Astrocyte of the spinal cord (primary cell): ENCODE measurements around the gene GGACT.

ENCODE experiments used
- DNase-seq: peaks from one replicate; pipeline ENCODE4 v3.0.0; 2011; ENCODE audit warnings: low read depth, low spot score
- H3K4me3 ChIP-seq: 2 replicates; pipeline ENCODE4 v1.5.1; 2011; ENCODE audit warnings: low read depth, mild to moderate bottlenecking, low read length, moderate library complexity
- in situ Hi-C: cut with HindIII; loops from 2 replicates; pipeline ENCODE4 v1.10.0; 2017; ENCODE audit warnings: low sequenced_read_pairs
- TF ChIP-seq, protein P1 (sequence below): IDR thresholded peaks from 2 replicates; pipeline ENCODE4 v1.5.1; 2012; ENCODE audit warnings: low read depth, mild to moderate bottlenecking, low read length, inconsistent platforms

The GGACT gene

DNA sequence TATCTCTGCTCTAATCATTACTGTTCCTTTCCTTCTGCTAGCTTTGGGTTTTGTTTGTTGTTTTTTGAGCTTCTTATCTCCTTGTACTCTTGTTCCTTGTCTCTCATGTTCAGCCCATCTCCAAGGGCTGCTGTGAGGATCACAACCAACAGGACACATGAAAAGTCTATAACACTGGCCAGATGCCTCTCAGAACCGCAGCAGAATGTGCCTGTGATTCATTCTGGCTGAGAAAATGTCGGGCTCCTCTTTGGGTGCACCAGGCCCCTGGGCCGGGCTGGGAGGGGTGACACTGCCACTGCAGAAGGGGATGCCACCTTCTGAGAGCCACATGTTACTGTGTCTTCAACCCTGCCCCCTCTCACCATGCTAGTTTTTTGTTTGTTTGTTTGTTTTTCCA lies 48.0 kb downstream of the GGACT start:
- no peak overlapping the region for H3K4me3 ChIP-seq
- TF ChIP-seq, protein P1, sequence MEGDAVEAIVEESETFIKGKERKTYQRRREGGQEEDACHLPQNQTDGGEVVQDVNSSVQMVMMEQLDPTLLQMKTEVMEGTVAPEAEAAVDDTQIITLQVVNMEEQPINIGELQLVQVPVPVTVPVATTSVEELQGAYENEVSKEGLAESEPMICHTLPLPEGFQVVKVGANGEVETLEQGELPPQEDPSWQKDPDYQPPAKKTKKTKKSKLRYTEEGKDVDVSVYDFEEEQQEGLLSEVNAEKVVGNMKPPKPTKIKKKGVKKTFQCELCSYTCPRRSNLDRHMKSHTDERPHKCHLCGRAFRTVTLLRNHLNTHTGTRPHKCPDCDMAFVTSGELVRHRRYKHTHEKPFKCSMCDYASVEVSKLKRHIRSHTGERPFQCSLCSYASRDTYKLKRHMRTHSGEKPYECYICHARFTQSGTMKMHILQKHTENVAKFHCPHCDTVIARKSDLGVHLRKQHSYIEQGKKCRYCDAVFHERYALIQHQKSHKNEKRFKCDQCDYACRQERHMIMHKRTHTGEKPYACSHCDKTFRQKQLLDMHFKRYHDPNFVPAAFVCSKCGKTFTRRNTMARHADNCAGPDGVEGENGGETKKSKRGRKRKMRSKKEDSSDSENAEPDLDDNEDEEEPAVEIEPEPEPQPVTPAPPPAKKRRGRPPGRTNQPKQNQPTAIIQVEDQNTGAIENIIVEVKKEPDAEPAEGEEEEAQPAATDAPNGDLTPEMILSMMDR: no peak
- peak; percentile 31 for DNase-seq
- in situ Hi-C loops: no loop called here

DNA sequence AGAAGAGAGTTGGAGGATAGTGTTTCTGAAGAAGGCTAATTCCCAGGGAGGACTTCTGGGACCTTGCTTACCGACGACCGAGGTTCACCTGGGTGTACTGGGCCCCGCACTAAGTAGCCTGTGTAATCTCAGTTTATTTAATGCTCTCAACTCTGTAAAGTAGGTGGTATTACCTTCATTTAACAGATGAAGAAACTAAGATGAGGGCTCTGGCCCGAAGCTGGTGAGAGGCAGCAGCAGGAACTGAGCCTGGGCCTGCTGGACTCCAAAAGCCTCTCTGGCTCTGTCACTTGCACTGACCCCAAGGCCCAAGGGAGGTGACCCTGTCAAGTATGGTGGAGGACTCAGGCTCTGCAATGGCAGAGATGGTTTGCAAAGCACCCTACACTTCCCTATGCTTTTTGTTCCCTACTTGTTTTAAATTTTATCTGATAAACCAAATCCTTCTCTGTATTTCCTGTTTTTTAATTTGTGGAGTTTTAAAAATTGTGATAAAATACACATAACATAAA lies 50.6 kb downstream of the GGACT start:
- no peak for DNase-seq
- in situ Hi-C loops: no loop called here
- H3K4me3 ChIP-seq: no peak overlapping the region
- TF ChIP-seq, protein P1: no peak

DNA sequence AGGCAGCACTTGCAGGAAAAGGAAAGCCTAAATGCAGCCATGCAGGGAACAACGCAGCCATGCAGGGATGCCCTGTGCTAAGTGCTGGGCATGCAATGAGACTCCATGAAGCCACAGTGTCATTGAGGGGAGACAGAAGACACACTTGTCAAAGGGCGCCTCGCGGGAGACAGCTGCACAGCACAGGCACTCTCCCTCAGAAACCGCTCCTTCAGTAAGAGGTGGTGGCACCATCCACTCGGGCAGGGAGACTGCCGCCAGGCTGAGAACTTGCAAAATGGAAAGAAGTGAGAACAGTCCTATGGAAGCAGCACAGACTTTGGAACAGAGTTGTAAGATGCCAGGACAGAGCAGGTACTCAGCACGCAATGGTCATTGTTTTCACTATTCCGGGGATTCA lies 51.1 kb downstream of the GGACT start:
- H3K4me3 ChIP-seq: no peak overlapping the region
- TF ChIP-seq, protein P1: no peak
- no peak for DNase-seq
- in situ Hi-C loops: no loop called here

DNA sequence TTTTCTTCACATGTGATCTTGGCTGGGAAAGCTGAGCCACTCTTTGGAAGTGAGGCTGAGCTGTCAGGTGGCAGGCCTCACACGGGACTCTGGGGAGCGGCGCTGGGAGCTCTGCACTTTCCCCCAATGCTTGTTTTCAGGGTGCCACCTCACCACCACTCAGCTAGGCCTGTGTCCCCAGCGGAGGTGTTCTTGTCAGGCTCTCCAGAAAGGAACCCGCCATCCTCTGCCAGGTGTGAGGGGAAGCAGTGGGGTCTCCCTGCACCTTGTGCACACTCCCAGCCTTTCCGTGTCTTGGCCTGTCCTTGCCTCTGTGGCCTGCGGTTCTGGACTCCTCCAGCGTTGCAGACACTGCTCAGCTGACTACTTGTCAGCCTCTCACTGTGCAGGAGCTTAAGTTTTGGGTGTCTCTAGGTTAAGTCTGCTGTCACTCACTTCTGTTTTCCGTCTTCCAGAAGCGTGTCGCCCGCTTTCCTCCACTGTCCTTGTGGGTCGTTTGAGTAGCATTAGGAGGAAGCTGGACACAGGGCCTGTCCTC lies 51.9 kb downstream of the GGACT start:
- DNase-seq: no peak
- TF ChIP-seq, protein P1: no peak
- in situ Hi-C loops: no loop called here
- H3K4me3 ChIP-seq: no peak overlapping the region

DNA sequence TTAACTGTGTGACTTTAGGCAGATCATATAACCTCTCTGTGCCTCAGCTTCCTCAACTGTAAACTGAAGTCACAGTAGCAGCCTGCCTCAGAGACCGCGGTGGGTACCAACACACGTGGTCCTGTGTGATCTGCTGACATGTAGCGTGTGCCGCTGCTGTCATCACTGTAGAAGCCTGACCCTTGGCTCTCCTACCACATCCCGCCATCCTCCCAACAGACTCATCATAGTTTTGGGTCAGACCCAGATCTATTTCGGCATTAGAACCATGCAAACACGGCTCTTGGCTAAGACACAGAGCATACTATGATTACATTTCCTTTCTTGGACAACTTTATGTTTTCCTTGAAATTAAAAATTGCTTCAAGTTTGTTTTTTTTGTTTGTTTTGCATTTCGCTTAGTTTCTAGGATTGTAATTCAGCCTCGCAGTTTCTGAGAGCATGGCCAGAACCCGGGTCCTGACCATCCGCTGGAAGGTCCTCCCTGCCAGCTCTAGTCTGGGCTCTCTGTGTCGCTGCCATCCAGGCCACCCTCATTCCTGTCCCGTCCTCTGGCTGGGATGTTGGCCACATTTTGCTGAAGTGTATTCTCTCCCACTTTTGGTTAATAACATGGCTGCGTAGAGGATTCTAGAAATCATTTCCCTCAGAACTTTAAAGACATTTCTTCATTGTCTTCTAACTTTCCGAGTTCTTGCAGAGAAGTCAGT lies 53.0 kb downstream of the GGACT start:
- DNase-seq: no peak
- no peak overlapping the region for H3K4me3 ChIP-seq
- in situ Hi-C loops: no loop called here
- TF ChIP-seq, protein P1: no peak

DNA sequence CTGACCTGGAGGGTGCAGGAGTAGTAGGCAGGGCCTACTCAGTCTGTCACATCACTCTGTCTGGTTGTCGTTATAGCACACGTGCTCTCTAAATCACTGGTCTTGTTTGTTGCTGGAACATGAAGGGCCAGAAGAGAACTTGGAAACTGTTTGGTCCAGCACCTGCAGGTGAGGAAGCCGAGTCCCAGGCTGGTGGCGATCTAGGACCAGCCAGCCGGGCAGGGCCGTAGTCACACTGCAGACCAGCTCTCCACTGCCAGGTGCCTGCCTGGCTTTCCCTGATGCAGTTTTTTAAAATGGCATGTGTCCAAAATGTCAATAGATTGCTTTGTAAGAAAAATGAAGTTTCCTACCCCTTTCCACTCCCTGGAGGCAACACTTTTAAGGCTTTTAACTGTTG lies 53.7 kb downstream of the GGACT start:
- TF ChIP-seq, protein P1: no peak
- in situ Hi-C loops: no loop called here

More for the DNA sequence above, 53.7 kb downstream of the GGACT start:
- no peak overlapping the region for H3K4me3 ChIP-seq
- DNase-seq: no peak
